GM19025 (cell line): ENCODE measurements around the gene GLRA3.

Experiments used
- ATAC-seq: cut with Tn5 transposase; IDR thresholded peaks from one replicate; pipeline ENCODE4 v1.9.1; 2021; ENCODE audit warnings: mild to moderate bottlenecking, low read depth, moderate library complexity; ENCODE audit not compliant: unreplicated experiment

GLRA3 gene

DNA sequence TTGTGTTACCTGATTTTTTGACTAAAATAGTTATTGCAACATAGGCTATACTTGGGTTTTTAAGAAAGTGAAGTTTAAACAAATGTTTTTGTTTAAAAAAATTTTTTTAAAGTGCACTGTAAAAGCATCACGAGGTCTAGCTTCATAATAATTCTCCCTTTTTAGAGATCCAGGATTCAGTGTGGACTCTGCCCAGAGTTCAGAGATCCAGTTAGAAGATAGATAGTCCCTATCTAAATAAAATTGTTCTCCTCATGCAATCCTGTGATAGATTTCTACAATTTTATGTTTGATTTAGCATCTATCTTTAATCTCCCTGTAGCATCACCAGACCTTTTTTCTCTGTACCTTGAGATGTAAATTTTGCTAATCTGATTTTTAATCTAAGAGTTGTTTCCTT, 221.3 kb downstream of the GLRA3 start:
- no peak for ATAC-seq

GRCh38 chr4:174604198-174604597, 224.8 kb downstream of the GLRA3 start:
- no peak for ATAC-seq

- no peak for ATAC-seq
Observed at GRCh38 chr4:174600391-174600790, 228.7 kb downstream of the GLRA3 start.

DNA sequence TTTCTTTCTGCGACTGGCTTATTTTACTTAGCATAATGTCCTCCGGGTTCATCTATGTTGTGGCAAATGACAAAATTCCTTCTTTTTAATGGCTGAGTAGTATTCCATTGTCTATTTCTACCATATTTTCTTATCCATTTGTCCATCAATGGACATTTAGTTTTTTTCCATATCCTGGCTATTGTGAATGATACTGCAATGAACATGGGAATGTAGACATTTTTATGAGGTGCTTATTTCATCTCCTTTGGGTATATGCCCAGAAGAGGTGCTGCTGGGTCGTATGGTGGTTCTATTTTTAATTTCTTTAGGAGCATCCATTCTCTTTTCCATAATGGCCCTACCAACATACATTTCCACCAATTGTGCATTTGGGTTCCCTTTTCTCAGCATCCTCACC, 230.2 kb downstream of the GLRA3 start:
- no peak for ATAC-seq

GRCh38 chr4:174596513-174596912, 232.5 kb downstream of the GLRA3 start:
- no peak for ATAC-seq

GRCh38 chr4:174595141-174595929, 233.7 kb downstream of the GLRA3 start:
- no peak for ATAC-seq

- ATAC-seq = no peak
Observed at GRCh38 chr4:174593701-174594100, 235.3 kb downstream of the GLRA3 start.

DNA sequence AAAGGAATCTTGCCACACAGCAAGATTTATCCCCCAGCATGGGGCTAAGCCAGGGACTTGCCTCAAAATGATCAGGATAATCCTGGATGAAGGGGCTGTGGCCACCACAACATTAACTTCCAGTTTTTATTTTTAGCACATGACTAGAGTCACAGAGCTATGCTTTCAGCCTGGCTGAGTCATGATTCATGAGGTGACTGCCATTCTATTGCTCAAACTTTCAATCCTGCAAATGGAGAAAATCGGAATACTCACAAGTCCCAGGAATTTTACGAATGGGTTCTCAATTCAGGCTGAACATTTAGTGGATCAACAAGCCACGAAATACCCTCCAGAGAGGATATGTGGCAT, 236.1 kb downstream of the GLRA3 start:
- ATAC-seq = no peak

GRCh38 chr4:174592256-174592984, 236.6 kb downstream of the GLRA3 start:
- ATAC-seq = no peak

- ATAC-seq = no peak
Observed at GRCh38 chr4:174591243-174592021, 237.6 kb downstream of the GLRA3 start.

GRCh38 chr4:174590336-174590735, 238.7 kb downstream of the GLRA3 start:
- no peak for ATAC-seq
